SU-DHL-6 (cell line): ENCODE measurements around the gene IFNA10.
"Not testable (repeated sequence)": the region's sequence is repeated elsewhere in the genome, so short reads cannot be mapped to it uniquely, and the experiment has no call there.

ENCODE experiments used
- H2AFZ ChIP-seq: fragments of 200-600 bp; sonication (generic); 2 replicates; pipeline ENCODE4 v1.6.1; 2014; ENCODE audit warnings: low read depth, mild to moderate bottlenecking, moderate library complexity, mixed read lengths, antibody characterized with exemption, low read length; ENCODE audit not compliant: severe bottlenecking
- H3F3A ChIP-seq: fragments of 200-600 bp; shearing (Covaris generic); 2 replicates; pipeline ENCODE4 v1.6.0; 2016; ENCODE audit warnings: antibody characterized with exemption, mild to moderate bottlenecking; ENCODE audit not compliant: insufficient read depth
- H3K27ac ChIP-seq: fragments of 200-600 bp; sonication (generic); 2 replicates; pipeline ENCODE4 v1.5.1; 2016; ENCODE audit warnings: low read depth, mild to moderate bottlenecking, low read length, moderate library complexity, mixed read lengths
- H3K27me3 ChIP-seq: fragments of 200-600 bp; sonication (generic), shearing (Covaris generic); 2 replicates; pipeline ENCODE4 v1.6.0; 2014; ENCODE audit warnings: mild to moderate bottlenecking, low read length
- H3K36me3 ChIP-seq: fragments of 200-600 bp; sonication (generic); 2 replicates; pipeline ENCODE4 v1.6.1; 2014; ENCODE audit warnings: mild to moderate bottlenecking, low read length, mixed read lengths
- H3K4me2 ChIP-seq: fragments of 300-600, 200-600 bp; shearing (Covaris generic), sonication (generic); 2 replicates; pipeline ENCODE4 v1.6.0; 2014; ENCODE audit warnings: low read length, low read depth, mild to moderate bottlenecking; ENCODE audit not compliant: poor library complexity, severe bottlenecking
- H3K4me3 ChIP-seq: fragments of 200-600 bp; sonication (generic); 2 replicates; pipeline ENCODE4 v1.5.1; 2014; ENCODE audit warnings: antibody characterized with exemption, low read length, mild to moderate bottlenecking, mixed read lengths; ENCODE audit not compliant: insufficient read depth, poor library complexity, severe bottlenecking
- H3K79me2 ChIP-seq: fragments of 200-600 bp; sonication (generic); 2 replicates; pipeline ENCODE4 v1.6.1; 2014; ENCODE audit warnings: mild to moderate bottlenecking, low read length, moderate library complexity; ENCODE audit not compliant: insufficient read depth
- H3K9ac ChIP-seq: fragments of 200-600 bp; sonication (generic); 2 replicates; pipeline ENCODE4 v1.7.0; 2014; ENCODE audit warnings: mild to moderate bottlenecking, low read length
- H3K9me2 ChIP-seq: fragments of 200-600 bp; sonication (generic); replicated peaks from 2 replicates; pipeline ENCODE4 v1.6.1; 2014; ENCODE audit warnings: low read length; ENCODE audit not compliant: insufficient read depth
- H3K9me3 ChIP-seq: fragments of 200-600 bp; sonication (generic); 2 replicates; pipeline ENCODE4 v1.6.1; 2014; ENCODE audit warnings: low read length, mixed read lengths; ENCODE audit not compliant: insufficient read depth
- H4K20me1 ChIP-seq: fragments of 200-600 bp; sonication (generic); 2 replicates; pipeline ENCODE4 v1.6.1; 2014; ENCODE audit warnings: low read depth, mild to moderate bottlenecking, antibody characterized with exemption, low read length, moderate library complexity, mixed read lengths
- CTCF ChIP-seq: fragments of 200-600 bp; sonication (generic); IDR thresholded peaks from one replicate; pipeline ENCODE4 v1.5.1; 2017; ENCODE audit warnings: antibody characterized with exemption, mild to moderate bottlenecking, low read length, moderate library complexity; ENCODE audit not compliant: insufficient read depth, poor library complexity, severe bottlenecking
- EZH2phosphoT487 ChIP-seq: fragments of 200-600 bp; sonication (generic), shearing (Covaris generic); conservative IDR thresholded peaks from 2 replicates; pipeline ENCODE4 v1.6.1; 2018; ENCODE audit warnings: mild to moderate bottlenecking, antibody characterized with exemption, low read length, moderate library complexity, mixed read lengths

IFNA10 gene

GRCh38 chr9:21207043-21207442 is at the start of gene IFNA10:
IFNA10 (minus strand) TSS chr9:21207143; CDS start chr9:21207097, 46 bp downstream.
- not testable (repeated sequence) for H3K79me2 ChIP-seq, H3K9me2 ChIP-seq, H3K4me3 ChIP-seq, H3K36me3 ChIP-seq, H3K9ac ChIP-seq, H3K4me2 ChIP-seq, H4K20me1 ChIP-seq, H3F3A ChIP-seq, H2AFZ ChIP-seq, H3K27ac ChIP-seq, H3K27me3 ChIP-seq, H3K9me3 ChIP-seq

- no peak overlapping the region for H3K4me3 ChIP-seq
- H3K27ac ChIP-seq = no peak overlapping the region
- no peaks in the 10 kb centered on the region for H3K9me2 ChIP-seq
- H3K36me3 ChIP-seq = no peaks in the 10 kb centered on the region
- H3F3A ChIP-seq = no peaks in the 10 kb centered on the region
- H3K4me2 ChIP-seq = no peak overlapping the region
- no peaks in the 10 kb centered on the region for H3K9me3 ChIP-seq
- no peaks in the 10 kb centered on the region for H3K27me3 ChIP-seq
- no peak overlapping the region for H3K9ac ChIP-seq
- H4K20me1 ChIP-seq = no peaks in the 10 kb centered on the region
- TF ChIP-seq EZH2phosphoT487 (no peak), CTCF (no peak)
- H3K79me2 ChIP-seq = no peaks in the 10 kb centered on the region
- H2AFZ ChIP-seq = no peak overlapping the region
These were observed 48.7 kb upstream of the IFNA10 start for GRCh38 chr9:21255538-21256212.

GRCh38 chr9:21252721-21253547 is 46.0 kb upstream of the IFNA10 start:
- no peaks in the 10 kb centered on the region for H3K79me2 ChIP-seq
- no peaks in the 10 kb centered on the region for H3K9me3 ChIP-seq

More at GRCh38 chr9:21252721-21253547, 46.0 kb upstream of the IFNA10 start:
- Histone ChIP-seq H3K27ac (no peak overlapping the region), H3K9me2 (no peaks in the 10 kb centered on the region), H4K20me1 (no peaks in the 10 kb centered on the region), H3K4me3 (no peak overlapping the region), H3K36me3 (no peaks in the 10 kb centered on the region), H3K9ac (no peak overlapping the region), H3F3A (no peaks in the 10 kb centered on the region), H2AFZ (no peak overlapping the region), H3K27me3 (no peaks in the 10 kb centered on the region), H3K4me2 (no peak overlapping the region)
- TF ChIP-seq EZH2phosphoT487 = no peak
- peak; percentile 67 for TF ChIP-seq CTCF
